ENCODE data around the gene KCNG2. TPM values are rescaled to one million over a fixed set of nuclear protein-coding genes. Genes with fewer than 3 reads are reported as not detected.

Gene KCNG2
- total and polyA plus RNA-seq, 2 of the 8 experiments (the other 6 are each of a cell fraction or from before 2014, with no cell fraction given), result 0.19 to 0.74 TPM

GRCh38 chr18:79866889-79867574 lies 69.3 kb downstream of the KCNG2 start:
- H3K4me3 ChIP-seq (ENCODE audit: extremely low read depth in 1 of 4, insufficient read depth in 2 of 4, low read depth in 3 of 4, low read length in 4 of 4), result no peak overlapping the region
- H3K79me2 ChIP-seq (ENCODE audit: control insufficient read depth in 1 of 2, insufficient read depth in 2 of 2, low read length in 2 of 2), result no peaks in the 10 kb centered on the region
- H3K36me3 ChIP-seq (ENCODE audit: control insufficient read depth in 2 of 4, insufficient read depth in 4 of 4, low read length in 3 of 4), result no peaks in the 10 kb centered on the region
- H3K9ac ChIP-seq (replicated peaks in 1 of 4; ENCODE audit: extremely low read depth in 1 of 4, low read depth in 3 of 4, low read length in 3 of 4), result no peak overlapping the region
- H3K9me3 ChIP-seq (ENCODE audit: insufficient read depth in 2 of 2, low read depth in 1 of 2, low read length in 1 of 2), result no peaks in the 10 kb centered on the region
- no peaks in the 10 kb centered on the region for H3K27me3 ChIP-seq (replicated peaks in 1 of 4; ENCODE audit: control insufficient read depth in 3 of 4, extremely low read depth in 1 of 4, insufficient read depth in 3 of 4, low read length in 3 of 4)
- no peak overlapping the region for H2BK12ac ChIP-seq (ENCODE audit: low read depth, low read length)
- H2BK15ac ChIP-seq (ENCODE audit: low read length), result no peak overlapping the region
- DNase-seq (ENCODE audit: low read depth in 1 of 2, low spot score in 2 of 2) (no peak), FAIRE-seq (no peak)
- H3K23ac ChIP-seq (ENCODE audit: insufficient read length), result no peak overlapping the region
- no peaks in the 10 kb centered on the region for H4K20me1 ChIP-seq (replicated peaks in 1 of 2; ENCODE audit: control insufficient read depth in 1 of 2, insufficient read depth in 2 of 2, low read length in 2 of 2)
- H3K4ac ChIP-seq (replicated peaks; ENCODE audit: insufficient read length, low read depth, low read length), result no peak overlapping the region
- H3K56ac ChIP-seq (replicated peaks; ENCODE audit: insufficient read length, low read depth, low read length), result no peak overlapping the region
- no peak overlapping the region for H2AK5ac ChIP-seq (ENCODE audit: low read depth, low read length)
- H2AFZ ChIP-seq (ENCODE audit: low read length), result no peak overlapping the region
- H2BK120ac ChIP-seq (replicated peaks; ENCODE audit: low read depth, low read length), result no peak overlapping the region
- ChIA-PET POLR2A (ENCODE audit: partially characterized antibody) (interaction anchor here (0.6 kb wide), 1 partner anchor 170 kb away, joined by 3 read pairs; no protein-coding TSS in a partner anchor), CTCF (ENCODE audit: partially characterized antibody) (interaction anchor here (0.6 to 0.7 kb wide), 2 partner anchors 210 to 291 kb away, joined by 3 read pairs; no protein-coding TSS in a partner anchor)
- TF ChIP-seq TEAD4 (IDR thresholded peaks at IDR 0.05; ENCODE audit: low read depth, low read length) (no peak), GTF2F1 (IDR thresholded peaks at IDR 0.05; ENCODE audit: borderline replicate concordance, low read depth, low read length) (no peak), HDAC6 (IDR thresholded peaks at IDR 0.05; ENCODE audit: low read depth, low read length) (no peak), HDAC2 (IDR thresholded peaks at IDR 0.05; ENCODE audit: borderline replicate concordance in 1 of 2, low read depth in 2 of 2, low read length in 2 of 2) (no peak)
- H3K27ac ChIP-seq (ENCODE audit: low read depth, low read length), result no peak overlapping the region
- no peak overlapping the region; the same call in 1 of the 2 replicates for H4K8ac ChIP-seq (ENCODE audit: extremely low read depth, insufficient read depth, low read length)
- H4K5ac ChIP-seq (ENCODE audit: insufficient read length, low read depth, low read length), result no peak overlapping the region
- no peaks in the 10 kb centered on the region for H3K4me1 ChIP-seq (replicated peaks in 1 of 4; ENCODE audit: control insufficient read depth in 3 of 4, insufficient read depth in 4 of 4, low read length in 3 of 4)
- H3K79me1 ChIP-seq (ENCODE audit: low read depth, low read length), result no peaks in the 10 kb centered on the region
- WGBS, 2 experiments (ENCODE audit: extremely low coverage in 1 of 2, insufficient coverage in 1 of 2, insufficient read length in 1 of 2, insufficient replicate concordance in 2 of 2, low coverage in 1 of 2, low lambda C conversion rate in 2 of 2, missing lambda C conversion rate in 1 of 2), result 83% methylated on average over 5 of the region's 20 CpGs; no CpG with 5 or more reads in 1 of the 2 experiments
- H2BK20ac ChIP-seq (ENCODE audit: low read length), result no peak overlapping the region
- no peak overlapping the region for H3K18ac ChIP-seq (ENCODE audit: extremely low read depth, low read length)
- no peak overlapping the region for H3K4me2 ChIP-seq (ENCODE audit: insufficient read depth in 1 of 2, low read depth in 2 of 2, low read length in 2 of 2)
- H2BK5ac ChIP-seq (ENCODE audit: low read depth, low read length), result no peak overlapping the region
- peaks cover 9% of the 10 kb centered on the region; the same call in 1 of the 2 replicates for H3K23me2 ChIP-seq (ENCODE audit: low read depth, low read length)
- no peak overlapping the region for H4K91ac ChIP-seq (replicated peaks; ENCODE audit: insufficient read length, low read length)
- no peak overlapping the region for H3K14ac ChIP-seq (ENCODE audit: insufficient read length)

Measured in H1 (cell line).